K562 treated with DMSO at 1 percent for 4 hours (cell line): Measurements from ENCODE around the gene MMS22L. TPM values are rescaled to one million over a fixed set of nuclear protein-coding genes. Genes with fewer than 3 reads are reported as not detected.

Experiments used
- total RNA-seq: library from RNA; unstranded; fragments of 300-600 nt; gene quantifications from 2 replicates; pipeline ENCODE4 v1.2.3, GENCODE V29; 2022; ENCODE audit not compliant: insufficient read depth

Gene MMS22L, protein sequence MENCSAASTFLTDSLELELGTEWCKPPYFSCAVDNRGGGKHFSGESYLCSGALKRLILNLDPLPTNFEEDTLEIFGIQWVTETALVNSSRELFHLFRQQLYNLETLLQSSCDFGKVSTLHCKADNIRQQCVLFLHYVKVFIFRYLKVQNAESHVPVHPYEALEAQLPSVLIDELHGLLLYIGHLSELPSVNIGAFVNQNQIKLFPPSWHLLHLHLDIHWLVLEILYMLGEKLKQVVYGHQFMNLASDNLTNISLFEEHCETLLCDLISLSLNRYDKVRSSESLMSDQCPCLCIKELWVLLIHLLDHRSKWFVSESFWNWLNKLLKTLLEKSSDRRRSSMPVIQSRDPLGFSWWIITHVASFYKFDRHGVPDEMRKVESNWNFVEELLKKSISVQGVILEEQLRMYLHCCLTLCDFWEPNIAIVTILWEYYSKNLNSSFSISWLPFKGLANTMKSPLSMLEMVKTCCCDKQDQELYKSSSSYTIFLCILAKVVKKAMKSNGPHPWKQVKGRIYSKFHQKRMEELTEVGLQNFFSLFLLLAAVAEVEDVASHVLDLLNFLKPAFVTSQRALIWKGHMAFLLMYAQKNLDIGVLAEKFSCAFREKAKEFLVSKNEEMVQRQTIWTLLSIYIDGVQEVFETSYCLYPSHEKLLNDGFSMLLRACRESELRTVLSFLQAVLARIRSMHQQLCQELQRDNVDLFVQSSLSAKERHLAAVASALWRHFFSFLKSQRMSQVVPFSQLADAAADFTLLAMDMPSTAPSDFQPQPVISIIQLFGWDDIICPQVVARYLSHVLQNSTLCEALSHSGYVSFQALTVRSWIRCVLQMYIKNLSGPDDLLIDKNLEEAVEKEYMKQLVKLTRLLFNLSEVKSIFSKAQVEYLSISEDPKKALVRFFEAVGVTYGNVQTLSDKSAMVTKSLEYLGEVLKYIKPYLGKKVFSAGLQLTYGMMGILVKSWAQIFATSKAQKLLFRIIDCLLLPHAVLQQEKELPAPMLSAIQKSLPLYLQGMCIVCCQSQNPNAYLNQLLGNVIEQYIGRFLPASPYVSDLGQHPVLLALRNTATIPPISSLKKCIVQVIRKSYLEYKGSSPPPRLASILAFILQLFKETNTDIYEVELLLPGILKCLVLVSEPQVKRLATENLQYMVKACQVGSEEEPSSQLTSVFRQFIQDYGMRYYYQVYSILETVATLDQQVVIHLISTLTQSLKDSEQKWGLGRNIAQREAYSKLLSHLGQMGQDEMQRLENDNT
- total RNA-seq = 6.9 and 12.4 TPM in 2 replicates

DNA sequence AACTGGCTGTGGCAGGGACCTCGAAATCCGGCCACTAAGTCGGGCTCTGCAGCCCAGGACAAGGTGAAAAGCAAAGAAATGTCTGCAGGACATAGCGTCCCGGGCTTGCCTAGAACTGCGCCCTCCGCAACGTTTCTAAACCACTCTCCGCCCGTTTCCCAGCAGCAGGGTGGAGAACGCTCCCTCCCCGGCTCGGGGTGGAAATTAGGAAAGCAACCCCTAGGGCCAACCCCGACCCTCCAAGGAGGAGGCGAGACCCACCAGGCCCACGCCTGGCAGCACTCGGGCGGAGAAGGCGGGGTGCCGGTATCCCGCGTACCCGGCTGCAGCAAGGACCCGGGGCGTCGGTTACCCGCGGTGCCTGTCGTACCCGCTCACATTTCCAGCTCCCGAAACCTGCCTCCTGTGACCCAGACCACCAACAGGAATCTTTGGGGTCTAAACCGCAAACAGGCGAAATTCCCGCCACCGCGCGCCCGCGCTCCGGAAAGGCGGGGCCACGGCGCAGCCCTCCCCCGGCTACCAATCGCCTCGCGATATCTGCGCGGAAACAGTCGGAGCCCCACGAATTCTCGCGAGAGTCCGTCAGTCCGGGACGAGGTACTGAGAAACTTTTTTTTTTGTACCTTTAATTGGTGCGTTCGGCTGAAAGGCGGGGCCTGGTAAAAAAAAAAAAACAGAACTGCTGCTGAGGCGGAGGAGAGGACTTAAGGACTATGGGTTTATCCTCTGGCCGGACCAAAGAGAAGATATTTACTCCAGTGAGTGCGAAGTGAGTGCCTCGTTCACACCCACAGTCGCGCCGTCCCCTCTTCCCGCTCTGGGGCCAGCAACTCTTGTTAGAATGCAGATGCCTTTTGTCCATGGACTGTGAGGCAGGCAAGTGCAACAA lies at the start of gene MMS22L:
Gene MMS22L (minus strand): TSS at position 491 of the 892 bp plus-strand sequence. CDS start 739 bp downstream, outside the sequence.

